ENCODE measurements around the gene ABHD16B. TPM values are rescaled to one million over a fixed set of nuclear protein-coding genes. Genes with fewer than 3 reads are reported as not detected.

The ABHD16B gene
- polyA plus RNA-seq, 4 donors, result 0.34 to 0.67 TPM; not detected in 2

DNA sequence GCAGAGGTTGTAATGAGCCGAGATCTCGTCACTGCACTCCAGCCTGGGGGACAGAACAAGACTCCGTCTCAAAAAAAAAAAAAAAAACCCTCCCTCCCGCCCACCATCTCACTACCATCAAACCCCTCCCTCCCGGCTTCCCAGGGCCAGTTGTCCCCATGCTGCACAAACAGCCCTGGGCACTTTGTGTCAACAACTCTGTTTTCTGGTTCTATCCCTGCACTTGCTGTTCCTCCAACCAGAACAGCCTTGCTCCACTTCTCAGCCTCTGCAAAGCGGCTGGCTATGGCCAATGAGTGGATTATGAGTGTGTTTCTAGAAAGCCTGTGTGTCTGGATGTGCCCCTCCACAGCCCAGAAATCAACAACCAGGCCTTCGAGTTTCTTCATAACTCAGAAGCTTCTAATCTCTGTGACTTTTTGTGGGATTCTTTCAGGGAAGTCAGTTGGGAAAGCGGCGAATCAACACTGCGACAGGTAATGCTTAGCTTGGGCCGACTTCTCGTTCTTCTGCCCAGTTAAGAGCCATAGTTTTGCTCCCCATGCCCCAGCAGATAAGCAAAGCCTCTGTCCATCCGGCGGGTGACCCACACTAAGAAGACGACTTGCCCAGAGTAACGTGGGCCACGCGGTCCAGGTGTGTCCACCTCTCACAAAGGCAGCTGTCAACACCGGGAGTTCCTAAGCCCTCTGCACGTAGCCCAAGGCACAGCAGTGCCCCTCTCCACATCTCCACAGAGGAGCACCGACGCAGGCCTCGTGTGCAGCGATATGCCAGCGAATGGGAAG is 35.8 kb upstream of the ABHD16B start:
- peaks cover 0 to 3% (median 0%) of the 10 kb centered on the region in 3 donors for H3K4me1 ChIP-seq (ENCODE audit: control insufficient read depth in 3 of 3, insufficient read depth in 2 of 3, low read depth in 1 of 3, low read length in 2 of 3)
- FAIRE-seq (no peak), DNase-seq (no peak)
- peaks cover 0 to 45% (median 6%) of the 10 kb centered on the region in 3 donors for H3K27me3 ChIP-seq (ENCODE audit: control insufficient read depth in 3 of 3, insufficient read depth in 3 of 3, low read length in 3 of 3)
- 74 to 83% (median 83%) methylated on average over 23 to 25 of the region's 25 CpGs for WGBS, 3 donors
- H3K9me3 ChIP-seq (ENCODE audit: control insufficient read depth in 2 of 2, insufficient read depth in 1 of 2, low read depth in 1 of 2, low read length in 1 of 2), result no peaks in the 10 kb centered on the region
- H3K4me3 ChIP-seq (ENCODE audit: low read depth in 1 of 3, low read length in 3 of 3), result no peak overlapping the region
- no peaks in the 10 kb centered on the region for H3K36me3 ChIP-seq (ENCODE audit: control insufficient read depth in 3 of 3, insufficient read depth in 2 of 3, low read depth in 1 of 3, low read length in 3 of 3)
- H3K27ac ChIP-seq (ENCODE audit: low read depth in 1 of 3, low read length in 2 of 3), result peak overlapping the region in 1 of 3 donors; percentile 52

DNA sequence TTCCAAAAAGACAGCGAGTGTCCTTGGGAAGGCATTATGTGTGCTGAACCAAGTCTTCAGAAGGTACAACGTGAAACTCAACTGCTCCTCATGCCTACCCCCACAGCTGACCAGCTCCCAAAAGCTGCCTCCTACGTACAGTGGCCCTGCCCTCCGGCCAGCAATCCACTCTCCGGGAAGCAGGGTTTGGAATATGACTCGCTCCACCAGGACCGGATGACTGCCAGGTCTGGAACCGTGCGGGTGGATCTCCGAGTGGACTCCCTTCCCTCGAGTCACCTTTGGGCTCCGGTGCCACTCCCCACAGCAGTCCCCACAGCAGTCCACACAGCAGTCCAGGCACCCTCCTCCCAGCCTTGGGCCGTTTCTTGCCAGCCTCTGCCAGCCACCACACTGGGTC is 34.5 kb upstream of the ABHD16B start:
- Histone ChIP-seq H3K4me1 (ENCODE audit: control insufficient read depth in 3 of 3, insufficient read depth in 2 of 3, low read depth in 1 of 3, low read length in 2 of 3) (peaks cover 0 to 3% (median 0%) of the 10 kb centered on the region in 3 donors), H3K4me3 (ENCODE audit: low read depth in 1 of 3, low read length in 3 of 3) (no peak overlapping the region), H3K27me3 (ENCODE audit: control insufficient read depth in 3 of 3, insufficient read depth in 3 of 3, low read length in 3 of 3) (peaks cover 0 to 45% (median 6%) of the 10 kb centered on the region in 3 donors), H3K27ac (ENCODE audit: low read depth in 1 of 3, low read length in 2 of 3) (peak overlapping the region in 1 of 3 donors; percentile 33), H3K36me3 (ENCODE audit: control insufficient read depth in 3 of 3, insufficient read depth in 2 of 3, low read depth in 1 of 3, low read length in 3 of 3) (no peaks in the 10 kb centered on the region), H3K9me3 (ENCODE audit: control insufficient read depth in 2 of 2, insufficient read depth in 1 of 2, low read depth in 1 of 2, low read length in 1 of 2) (no peaks in the 10 kb centered on the region)
- DNase-seq (no peak), FAIRE-seq (no peak)
- WGBS, 3 donors, result 69 to 77% (median 70%) methylated on average over 11 to 13 of the region's 13 CpGs

DNA sequence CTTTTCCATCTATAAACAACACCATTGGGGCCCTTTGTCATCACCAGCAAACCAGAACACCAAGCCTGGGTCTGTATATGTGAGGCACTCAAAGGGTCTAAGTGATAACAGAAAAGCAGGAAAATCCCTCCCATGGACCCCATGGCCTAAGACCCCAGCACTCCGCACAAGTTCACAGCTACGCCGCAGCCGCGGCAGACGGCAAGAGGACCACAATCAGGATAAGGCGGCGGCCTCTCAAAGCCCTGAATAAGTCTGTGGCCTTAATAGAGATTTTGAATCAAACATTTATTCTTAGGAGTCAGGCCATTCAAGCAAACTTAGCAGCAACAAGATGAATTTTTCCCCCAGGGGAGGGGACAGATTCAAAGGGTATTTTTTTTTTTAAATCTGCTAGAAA is 33.2 kb upstream of the ABHD16B start:
- FAIRE-seq, result no peak
- peak overlapping the region in 1 of 3 donors; percentile 5 for H3K27ac ChIP-seq (ENCODE audit: low read depth in 1 of 3, low read length in 2 of 3)
- no peaks in the 10 kb centered on the region for H3K36me3 ChIP-seq (ENCODE audit: control insufficient read depth in 3 of 3, insufficient read depth in 2 of 3, low read depth in 1 of 3, low read length in 3 of 3)
- H3K4me1 ChIP-seq (ENCODE audit: control insufficient read depth in 3 of 3, insufficient read depth in 2 of 3, low read depth in 1 of 3, low read length in 2 of 3), result peaks cover 0 to 8% (median 0%) of the 10 kb centered on the region in 3 donors
- H3K27me3 ChIP-seq (ENCODE audit: control insufficient read depth in 3 of 3, insufficient read depth in 3 of 3, low read length in 3 of 3), result peaks cover 0 to 56% (median 10%) of the 10 kb centered on the region in 3 donors
- WGBS, 3 donors, result 85 to 94% (median 89%) methylated on average over 8 of the region's 8 CpGs
- no peaks in the 10 kb centered on the region for H3K9me3 ChIP-seq (ENCODE audit: control insufficient read depth in 2 of 2, insufficient read depth in 1 of 2, low read depth in 1 of 2, low read length in 1 of 2)
- H3K4me3 ChIP-seq (ENCODE audit: low read depth in 1 of 3, low read length in 3 of 3), result no peak overlapping the region
- DNase-seq, result no peak

DNA sequence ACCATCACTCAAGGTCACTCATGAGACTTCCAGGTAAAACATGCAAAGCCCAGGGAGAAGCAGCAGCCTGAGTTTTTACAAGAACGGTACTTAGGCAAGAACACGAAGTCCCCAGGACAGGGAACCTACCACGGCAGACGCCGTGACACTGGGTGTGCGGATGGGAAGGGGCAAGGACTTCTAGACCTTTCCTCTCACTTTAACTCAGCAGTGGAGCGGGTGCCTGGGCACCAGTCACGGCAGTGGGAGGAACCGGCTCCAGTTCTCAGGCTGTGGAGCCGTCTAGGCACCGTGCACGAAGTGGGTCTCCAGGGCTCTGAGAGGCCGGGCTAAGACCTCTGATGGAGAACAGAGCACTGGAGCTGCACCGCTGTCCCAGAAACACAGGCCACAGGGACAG is 32.8 kb upstream of the ABHD16B start:
- Histone ChIP-seq H3K27ac (ENCODE audit: low read depth in 1 of 3, low read length in 2 of 3) (peak overlapping the region in 1 of 3 donors; percentile 5), H3K4me3 (ENCODE audit: low read depth in 1 of 3, low read length in 3 of 3) (no peak overlapping the region), H3K27me3 (ENCODE audit: control insufficient read depth in 3 of 3, insufficient read depth in 3 of 3, low read length in 3 of 3) (peaks cover 0 to 56% (median 10%) of the 10 kb centered on the region in 3 donors), H3K36me3 (ENCODE audit: control insufficient read depth in 3 of 3, insufficient read depth in 2 of 3, low read depth in 1 of 3, low read length in 3 of 3) (no peaks in the 10 kb centered on the region), H3K9me3 (ENCODE audit: control insufficient read depth in 2 of 2, insufficient read depth in 1 of 2, low read depth in 1 of 2, low read length in 1 of 2) (no peaks in the 10 kb centered on the region), H3K4me1 (ENCODE audit: control insufficient read depth in 3 of 3, insufficient read depth in 2 of 3, low read depth in 1 of 3, low read length in 2 of 3) (peaks cover 0 to 9% (median 0%) of the 10 kb centered on the region in 3 donors)
- DNase-seq (no peak), FAIRE-seq (no peak)
- 77 to 83% (median 79%) methylated on average over 14 of the region's 14 CpGs for WGBS, 3 donors

DNA sequence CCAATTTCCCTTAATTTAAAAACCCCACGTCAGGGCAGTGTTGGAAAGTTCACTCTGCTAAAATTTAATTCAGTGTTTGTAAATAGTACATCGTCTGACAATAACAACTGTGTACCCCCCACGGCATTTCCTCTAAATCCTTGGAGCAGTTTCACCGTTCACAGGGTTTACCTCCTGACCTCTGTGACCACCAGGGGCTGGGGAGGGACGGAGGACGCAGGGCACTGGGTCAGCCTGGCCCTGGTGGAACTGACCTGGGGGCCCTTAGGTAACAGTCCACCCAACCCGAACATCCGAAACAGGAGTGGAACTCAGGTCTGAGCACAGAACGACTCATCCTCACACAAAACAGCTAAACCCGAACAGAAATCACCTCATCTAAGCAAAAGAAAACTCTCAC is 32.3 kb upstream of the ABHD16B start:
- DNase-seq, result no peak
- Histone ChIP-seq H3K4me3 (ENCODE audit: low read depth in 1 of 3, low read length in 3 of 3) (no peak overlapping the region), H3K36me3 (ENCODE audit: control insufficient read depth in 3 of 3, insufficient read depth in 2 of 3, low read depth in 1 of 3, low read length in 3 of 3) (no peaks in the 10 kb centered on the region), H3K9me3 (ENCODE audit: control insufficient read depth in 2 of 2, insufficient read depth in 1 of 2, low read depth in 1 of 2, low read length in 1 of 2) (no peaks in the 10 kb centered on the region), H3K27ac (ENCODE audit: low read depth in 1 of 3, low read length in 2 of 3) (peak overlapping the region in 1 of 3 donors; percentile 5), H3K4me1 (ENCODE audit: control insufficient read depth in 3 of 3, insufficient read depth in 2 of 3, low read depth in 1 of 3, low read length in 2 of 3) (peaks cover 0 to 13% (median 0%) of the 10 kb centered on the region in 3 donors), H3K27me3 (ENCODE audit: control insufficient read depth in 3 of 3, insufficient read depth in 3 of 3, low read length in 3 of 3) (peaks cover 0 to 58% (median 10%) of the 10 kb centered on the region in 3 donors)
- whole genome bisulfite sequencing, 3 donors, result 51 to 64% (median 59%) methylated on average over 10 of the region's 10 CpGs
- no peak for FAIRE-seq

DNA sequence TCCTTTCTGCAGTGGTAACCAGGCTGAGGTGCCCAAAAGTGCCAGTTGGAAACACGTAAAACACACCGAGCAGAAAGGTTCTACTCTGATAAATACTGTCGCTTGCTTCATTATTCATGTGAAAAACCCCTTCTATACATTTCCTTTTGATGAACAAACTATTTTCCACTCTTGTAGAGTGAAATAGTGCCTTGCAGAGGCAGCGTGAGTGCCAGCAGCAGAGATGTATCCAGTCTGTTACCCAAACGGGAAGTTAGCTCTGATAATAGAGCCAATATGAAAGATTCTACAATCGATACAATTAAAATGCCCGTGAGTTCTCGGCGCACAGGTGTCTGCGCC is 31.7 kb upstream of the ABHD16B start:
- peaks cover 0 to 63% (median 7%) of the 10 kb centered on the region in 3 donors for H3K27me3 ChIP-seq (ENCODE audit: control insufficient read depth in 3 of 3, insufficient read depth in 3 of 3, low read length in 3 of 3)
- H3K4me3 ChIP-seq (ENCODE audit: low read depth in 1 of 3, low read length in 3 of 3), result peak overlapping the region in 2 of 3 donors; percentile 41 to 70
- no peak for FAIRE-seq
- H3K9me3 ChIP-seq (ENCODE audit: control insufficient read depth in 2 of 2, insufficient read depth in 1 of 2, low read depth in 1 of 2, low read length in 1 of 2), result no peaks in the 10 kb centered on the region
- H3K4me1 ChIP-seq (ENCODE audit: control insufficient read depth in 3 of 3, insufficient read depth in 2 of 3, low read depth in 1 of 3, low read length in 2 of 3), result peaks cover 0 to 20% (median 0%) of the 10 kb centered on the region in 3 donors
- 10 to 12% (median 10%) methylated on average over 10 of the region's 10 CpGs for WGBS, 3 donors
- DNase-seq, result no peak
- H3K36me3 ChIP-seq (ENCODE audit: control insufficient read depth in 3 of 3, insufficient read depth in 2 of 3, low read depth in 1 of 3, low read length in 3 of 3), result no peaks in the 10 kb centered on the region
- peak overlapping the region in 1 of 3 donors; percentile 62 for H3K27ac ChIP-seq (ENCODE audit: low read depth in 1 of 3, low read length in 2 of 3)

DNA sequence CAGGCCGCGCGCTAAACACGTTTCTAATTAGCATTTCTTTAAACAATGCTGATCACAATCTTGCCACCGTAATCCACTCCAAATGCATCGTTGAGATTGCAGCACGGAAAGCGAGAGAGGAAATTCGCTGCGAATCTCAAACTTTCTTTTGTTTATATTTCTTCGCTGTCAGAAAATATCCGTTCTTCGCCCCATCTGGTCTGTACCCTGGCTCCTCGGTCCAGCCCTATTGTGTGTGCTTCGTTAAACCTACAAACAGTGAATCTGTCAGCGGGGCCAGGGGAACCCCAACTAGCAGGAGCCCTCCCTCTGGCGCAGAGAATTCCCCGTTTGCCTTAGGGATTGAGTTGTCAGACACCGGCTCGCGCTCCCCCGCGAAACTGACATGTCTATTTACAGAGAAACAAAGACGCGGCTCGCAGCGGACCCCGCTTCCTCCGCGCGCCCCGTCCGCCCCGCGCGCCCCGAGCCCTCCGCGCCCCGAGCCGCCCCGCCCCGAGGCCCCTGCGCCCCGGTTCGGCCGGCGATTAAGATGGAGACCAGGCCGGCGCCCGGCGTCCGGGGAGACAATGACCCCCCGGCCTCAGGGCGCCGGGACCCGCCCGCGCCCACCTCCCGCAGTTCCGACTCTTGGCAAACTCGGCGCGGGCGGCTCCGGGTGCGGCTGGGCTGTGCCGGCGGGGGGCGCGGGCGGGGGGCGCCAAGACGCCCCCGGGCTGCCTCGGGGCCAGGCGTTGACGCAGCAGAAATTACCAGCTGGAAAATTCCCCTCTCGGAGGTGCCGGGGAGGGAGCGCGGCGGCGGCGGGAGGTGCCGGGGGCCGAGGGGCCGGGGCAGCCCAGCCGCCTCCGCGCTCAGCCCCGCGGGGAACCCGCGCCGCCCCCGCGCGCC is 31.1 kb upstream of the ABHD16B start:
- H3K4me1 ChIP-seq (ENCODE audit: control insufficient read depth in 3 of 3, insufficient read depth in 2 of 3, low read depth in 1 of 3, low read length in 2 of 3), result peaks cover 0 to 25% (median 0%) of the 10 kb centered on the region in 3 donors
- FAIRE-seq (no peak), DNase-seq (peak in 1 of 2 donors; percentile 41)

More for the DNA sequence above, 31.1 kb upstream of the ABHD16B start:
- H3K27ac ChIP-seq (ENCODE audit: low read depth in 1 of 3, low read length in 2 of 3), result peak overlapping the region in 2 of 3 donors; percentile 17 to 62
- H3K36me3 ChIP-seq (ENCODE audit: control insufficient read depth in 3 of 3, insufficient read depth in 2 of 3, low read depth in 1 of 3, low read length in 3 of 3), result no peaks in the 10 kb centered on the region
- peak overlapping the region; percentile 41 to 70 (median 48) for H3K4me3 ChIP-seq (ENCODE audit: low read depth in 1 of 3, low read length in 3 of 3)
- H3K27me3 ChIP-seq (ENCODE audit: control insufficient read depth in 3 of 3, insufficient read depth in 3 of 3, low read length in 3 of 3), result peaks cover 0 to 65% (median 7%) of the 10 kb centered on the region in 3 donors
- no peaks in the 10 kb centered on the region for H3K9me3 ChIP-seq (ENCODE audit: control insufficient read depth in 2 of 2, insufficient read depth in 1 of 2, low read depth in 1 of 2, low read length in 1 of 2)
- 1 to 2% (median 2%) methylated on average over 62 to 99 of the region's 99 CpGs for WGBS, 3 donors

All from small intestine (tissue), 7 donors.